ENCODE data around the gene BDKRB1. TPM values are rescaled to one million over a fixed set of nuclear protein-coding genes. Genes with fewer than 3 reads are reported as not detected.

BDKRB1 gene
- total RNA-seq, 1 experiment from 2014 or later = not detected

GRCh38 chr14:96261772-96262655 lies 6.0 kb downstream of the BDKRB1 start:
- Histone ChIP-seq H3T11ph (ENCODE audit: low read length) (no peak overlapping the region), H3K4me2 (ENCODE audit: insufficient read depth, insufficient read length, low read length) (no peak overlapping the region), H3K23me2 (ENCODE audit: insufficient read length, low read depth, low read length, poor library complexity, severe bottlenecking) (no peaks in the 10 kb centered on the region), H2BK12ac (ENCODE audit: insufficient read length, low read depth, low read length) (no peak overlapping the region), H2BK120ac (ENCODE audit: low read depth, low read length, poor library complexity, severe bottlenecking) (no peak overlapping the region), H3K9me3 (ENCODE audit: control insufficient read depth, low read depth, low read length) (no peaks in the 10 kb centered on the region), H3K79me1 (ENCODE audit: insufficient read depth, low read depth, low read length, poor library complexity, severe bottlenecking) (no peaks in the 10 kb centered on the region), H3K9ac (ENCODE audit: extremely low read depth, insufficient read length, low read length) (no peak overlapping the region), H3K4me1 (ENCODE audit: insufficient read depth, low read length) (no peaks in the 10 kb centered on the region), H4K91ac (ENCODE audit: insufficient read length, low read depth, low read length) (no peak overlapping the region), H3K18ac (ENCODE audit: insufficient read length, low read depth, low read length) (no peak overlapping the region), H2AK5ac (ENCODE audit: insufficient read length, low read length) (no peak overlapping the region), H4K8ac (replicated peaks; ENCODE audit: insufficient read length, low read depth, low read length) (no peak overlapping the region), H2BK20ac (ENCODE audit: low read depth, low read length, poor library complexity, severe bottlenecking) (no peak overlapping the region), H3K27me3 (ENCODE audit: insufficient read depth, low read length) (no peaks in the 10 kb centered on the region), H3K27ac (ENCODE audit: insufficient read length, low read depth, low read length) (no peak overlapping the region), H3K23ac (ENCODE audit: insufficient read length, low read depth, low read length) (no peak overlapping the region), H2BK15ac (ENCODE audit: low read depth, low read length) (no peak overlapping the region), H4K5ac (ENCODE audit: insufficient read length, low read depth, low read length) (no peak overlapping the region), H3K56ac (ENCODE audit: insufficient read length, low read depth, low read length) (no peak overlapping the region), H2BK5ac (ENCODE audit: insufficient read length, low read length) (no peak overlapping the region), H3K79me2 (ENCODE audit: insufficient read depth, low read length) (no peaks in the 10 kb centered on the region), H4K20me1 (ENCODE audit: control insufficient read depth, insufficient read depth, insufficient read length) (no peaks in the 10 kb centered on the region), H2AFZ (ENCODE audit: low read length) (no peak overlapping the region), H3K14ac (ENCODE audit: insufficient read depth, low read length) (no peak overlapping the region), H3K4ac (ENCODE audit: low read depth, low read length) (no peak overlapping the region)
- no CpG with 5 or more reads among the region's 16 CpGs for WGBS (ENCODE audit: extremely low coverage, insufficient read length, low lambda C conversion rate)
- Mint-ChIP-seq H3K36me3 (ENCODE audit: insufficient read depth in 1 of 3, low read depth in 3 of 3) (no peaks in the 10 kb centered on the region; a peak in 1 of 7 replicates), H3K4me3 (no peak overlapping the region), H3K9me3 (peaks cover 5 to 8% of the 10 kb centered on the region in 2 experiments; a peak in 4 of 5 replicates), H3K27me3 (ENCODE audit: low read depth) (peaks cover 1% of the 10 kb centered on the region), H3K27ac (no peak overlapping the region; a peak in 1 of 7 replicates), H3K4me1 (no peaks in the 10 kb centered on the region)
- TF ChIP-seq, protein P1, sequence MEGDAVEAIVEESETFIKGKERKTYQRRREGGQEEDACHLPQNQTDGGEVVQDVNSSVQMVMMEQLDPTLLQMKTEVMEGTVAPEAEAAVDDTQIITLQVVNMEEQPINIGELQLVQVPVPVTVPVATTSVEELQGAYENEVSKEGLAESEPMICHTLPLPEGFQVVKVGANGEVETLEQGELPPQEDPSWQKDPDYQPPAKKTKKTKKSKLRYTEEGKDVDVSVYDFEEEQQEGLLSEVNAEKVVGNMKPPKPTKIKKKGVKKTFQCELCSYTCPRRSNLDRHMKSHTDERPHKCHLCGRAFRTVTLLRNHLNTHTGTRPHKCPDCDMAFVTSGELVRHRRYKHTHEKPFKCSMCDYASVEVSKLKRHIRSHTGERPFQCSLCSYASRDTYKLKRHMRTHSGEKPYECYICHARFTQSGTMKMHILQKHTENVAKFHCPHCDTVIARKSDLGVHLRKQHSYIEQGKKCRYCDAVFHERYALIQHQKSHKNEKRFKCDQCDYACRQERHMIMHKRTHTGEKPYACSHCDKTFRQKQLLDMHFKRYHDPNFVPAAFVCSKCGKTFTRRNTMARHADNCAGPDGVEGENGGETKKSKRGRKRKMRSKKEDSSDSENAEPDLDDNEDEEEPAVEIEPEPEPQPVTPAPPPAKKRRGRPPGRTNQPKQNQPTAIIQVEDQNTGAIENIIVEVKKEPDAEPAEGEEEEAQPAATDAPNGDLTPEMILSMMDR (conservative IDR thresholded peaks at IDR 0.05) = peak; percentile 13; the same call in 1 of the 3 replicates
- DNase-seq = no peak

Measured in H9 (cell line).